ENCODE measurements around the gene CCDC188.

GRCh38 chr22:20165913-20166312 lies 15.1 kb upstream of the CCDC188 start:
- no peak for TF ChIP-seq EZH2 (IDR thresholded peaks at IDR 0.05; ENCODE audit: insufficient read depth, low read length)
- TF ChIP-seq, protein P1, sequence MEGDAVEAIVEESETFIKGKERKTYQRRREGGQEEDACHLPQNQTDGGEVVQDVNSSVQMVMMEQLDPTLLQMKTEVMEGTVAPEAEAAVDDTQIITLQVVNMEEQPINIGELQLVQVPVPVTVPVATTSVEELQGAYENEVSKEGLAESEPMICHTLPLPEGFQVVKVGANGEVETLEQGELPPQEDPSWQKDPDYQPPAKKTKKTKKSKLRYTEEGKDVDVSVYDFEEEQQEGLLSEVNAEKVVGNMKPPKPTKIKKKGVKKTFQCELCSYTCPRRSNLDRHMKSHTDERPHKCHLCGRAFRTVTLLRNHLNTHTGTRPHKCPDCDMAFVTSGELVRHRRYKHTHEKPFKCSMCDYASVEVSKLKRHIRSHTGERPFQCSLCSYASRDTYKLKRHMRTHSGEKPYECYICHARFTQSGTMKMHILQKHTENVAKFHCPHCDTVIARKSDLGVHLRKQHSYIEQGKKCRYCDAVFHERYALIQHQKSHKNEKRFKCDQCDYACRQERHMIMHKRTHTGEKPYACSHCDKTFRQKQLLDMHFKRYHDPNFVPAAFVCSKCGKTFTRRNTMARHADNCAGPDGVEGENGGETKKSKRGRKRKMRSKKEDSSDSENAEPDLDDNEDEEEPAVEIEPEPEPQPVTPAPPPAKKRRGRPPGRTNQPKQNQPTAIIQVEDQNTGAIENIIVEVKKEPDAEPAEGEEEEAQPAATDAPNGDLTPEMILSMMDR (IDR thresholded peaks at IDR 0.05; ENCODE audit: insufficient read depth, low read depth, low read length), result no peak
